G401.6 (cell line): Measurements from ENCODE around the gene PLIN1.

Source experiments
- FAIRE-seq: peaks from 2 replicates; lab custom pipeline; 2012; peaks lifted over from hg19 to GRCh38; lab: Jason Lieb, UNC

Gene PLIN1

DNA sequence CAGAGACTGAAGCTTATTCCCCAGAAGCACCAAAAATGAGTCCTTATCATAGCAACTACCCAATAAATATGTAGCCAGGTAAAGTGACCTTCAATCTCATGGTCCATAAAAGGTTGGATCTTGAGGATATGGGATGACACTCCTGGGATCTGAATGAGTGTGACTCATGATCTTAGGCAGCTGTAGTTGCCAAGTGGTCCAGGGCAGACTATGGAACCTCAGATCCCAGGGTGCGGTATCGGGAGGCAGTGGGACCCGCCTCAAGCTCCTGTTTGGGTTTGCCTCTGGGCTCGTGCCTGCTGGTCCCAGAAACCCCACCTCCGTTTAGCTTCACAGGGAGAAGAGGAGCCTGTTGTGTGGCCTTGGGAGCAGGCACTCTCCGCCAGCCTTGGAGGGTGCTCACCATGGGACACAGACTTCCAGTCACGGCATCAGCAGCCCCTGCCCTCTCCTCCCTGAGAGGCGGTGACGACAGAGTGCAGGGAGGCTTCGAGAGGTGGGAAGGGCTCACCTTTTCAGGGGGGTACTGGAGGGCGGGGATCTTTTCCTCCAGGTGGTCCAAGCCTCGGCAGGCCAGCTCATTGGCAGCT, 8.1 kb downstream of the PLIN1 start:
- FAIRE-seq = no peak

DNA sequence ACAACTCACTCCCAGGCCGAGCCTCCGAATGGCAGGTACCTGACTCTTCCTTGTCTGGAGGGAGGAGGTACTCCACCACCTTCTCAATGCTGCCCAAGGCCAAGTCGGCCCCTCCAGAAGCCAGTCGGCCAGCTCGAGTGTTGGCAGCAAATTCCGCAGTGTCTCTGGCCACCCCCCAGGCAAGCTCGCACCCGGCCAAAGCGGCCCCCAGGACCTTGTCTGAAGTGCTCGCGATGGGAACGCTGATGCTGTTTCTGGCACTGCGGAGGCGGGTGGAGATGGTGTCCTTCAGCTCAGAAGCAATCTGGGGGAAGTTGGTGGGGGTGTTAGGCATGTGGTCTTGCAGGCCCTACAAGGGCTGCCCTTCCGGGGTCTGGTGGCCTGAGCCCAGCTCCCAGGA, 9.2 kb downstream of the PLIN1 start:
- FAIRE-seq = no peak

DNA sequence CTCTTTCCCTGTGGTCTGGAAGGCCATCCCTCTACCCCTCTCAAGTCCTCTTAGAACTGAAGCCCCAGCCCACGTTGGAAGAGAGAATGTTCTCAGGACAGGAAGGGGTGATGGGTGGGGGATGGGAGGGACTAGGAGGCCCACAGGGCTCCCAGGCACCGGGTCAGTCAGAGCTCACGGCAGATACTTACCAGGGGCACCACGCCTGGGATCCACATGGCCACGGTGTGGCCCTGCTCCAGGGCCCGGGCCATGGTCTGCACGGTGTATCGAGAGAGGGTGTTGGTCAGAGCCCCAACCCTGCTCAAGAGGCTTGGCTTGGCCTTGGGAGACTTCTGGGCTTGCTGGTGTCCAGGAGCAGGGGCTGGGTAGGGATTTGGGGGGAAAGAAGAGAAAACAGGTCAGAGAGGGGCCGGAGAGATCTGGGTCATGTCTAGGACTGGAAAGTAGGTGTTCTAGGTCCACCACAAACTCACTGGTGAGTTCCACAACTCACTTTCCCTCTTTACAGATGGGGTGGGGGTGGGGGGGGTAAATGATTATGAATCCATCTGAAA, 9.8 kb downstream of the PLIN1 start:
- no peak for FAIRE-seq

DNA sequence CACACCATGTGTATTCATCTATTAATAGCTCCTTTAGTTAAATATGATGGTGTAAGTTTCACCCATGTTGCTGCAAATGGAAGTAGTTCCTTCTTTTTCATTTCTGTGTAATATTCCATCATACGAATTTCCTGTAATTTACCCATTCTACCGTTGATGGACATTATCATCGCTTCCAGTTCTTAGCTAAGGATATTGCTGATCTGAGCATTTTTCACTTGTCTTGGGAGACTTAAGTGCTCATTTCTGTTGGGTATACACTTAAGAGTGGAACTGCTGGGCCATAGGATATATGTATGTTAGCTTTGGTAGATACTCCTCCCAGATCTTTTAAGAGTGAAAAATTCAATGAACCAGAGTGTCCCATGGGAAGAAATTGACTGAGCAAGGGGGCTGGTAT, 11.0 kb downstream of the PLIN1 start:
- no peak for FAIRE-seq

DNA sequence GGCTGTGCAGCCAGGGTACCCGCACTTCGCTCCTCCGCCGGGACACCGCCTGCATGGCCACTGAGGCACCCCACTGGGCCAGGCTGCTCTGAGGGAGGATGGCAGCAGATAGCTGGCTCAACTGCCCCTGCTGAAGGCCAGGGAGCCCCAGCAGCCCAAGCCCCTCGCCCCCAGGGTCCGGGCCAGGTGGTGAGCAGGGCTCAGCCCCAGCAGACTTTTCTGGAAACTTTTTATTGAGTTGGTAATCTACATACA, 11.5 kb downstream of the PLIN1 start:
- FAIRE-seq = no peak

DNA sequence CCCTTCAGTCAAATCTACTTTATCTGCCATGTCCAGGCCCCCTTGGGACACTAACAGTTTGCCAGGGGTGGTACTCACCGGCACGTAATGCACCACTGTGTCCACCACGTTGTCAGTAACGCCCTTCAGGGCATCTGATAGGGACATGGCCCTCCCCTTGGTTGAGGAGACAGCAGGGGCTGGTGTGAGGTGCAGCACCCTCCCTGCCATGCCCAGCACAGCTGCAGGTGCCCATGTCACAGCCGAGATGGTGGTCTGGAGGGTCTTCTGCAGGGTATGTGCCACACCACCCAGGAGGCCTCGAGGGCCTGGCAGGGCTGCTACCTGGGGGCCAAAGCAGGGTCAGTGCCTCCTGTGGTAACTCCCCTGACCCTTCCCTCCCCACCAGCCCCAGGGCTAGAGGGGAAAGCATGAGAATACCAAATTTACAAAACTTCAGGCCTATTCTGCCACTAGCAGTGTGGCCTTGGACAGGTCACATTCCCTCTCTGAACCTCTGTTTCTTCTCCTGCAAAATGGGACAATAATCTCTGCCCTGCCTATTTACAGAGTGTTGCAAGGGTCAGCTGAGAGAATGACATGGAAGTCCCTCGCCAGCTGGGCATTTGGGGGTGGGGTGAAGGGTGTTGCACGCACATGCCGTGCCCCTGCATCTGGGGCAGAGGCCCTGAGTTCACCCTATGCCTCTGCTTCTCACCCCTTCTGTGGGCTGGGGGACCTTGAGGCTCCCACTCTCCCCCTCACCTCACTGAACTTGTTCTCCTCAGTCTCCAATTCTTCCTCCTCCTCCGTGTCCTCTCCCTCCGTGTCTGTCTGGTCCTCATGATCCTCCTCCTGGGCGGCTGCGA, 12.1 kb downstream of the PLIN1 start:
- no peak for FAIRE-seq

DNA sequence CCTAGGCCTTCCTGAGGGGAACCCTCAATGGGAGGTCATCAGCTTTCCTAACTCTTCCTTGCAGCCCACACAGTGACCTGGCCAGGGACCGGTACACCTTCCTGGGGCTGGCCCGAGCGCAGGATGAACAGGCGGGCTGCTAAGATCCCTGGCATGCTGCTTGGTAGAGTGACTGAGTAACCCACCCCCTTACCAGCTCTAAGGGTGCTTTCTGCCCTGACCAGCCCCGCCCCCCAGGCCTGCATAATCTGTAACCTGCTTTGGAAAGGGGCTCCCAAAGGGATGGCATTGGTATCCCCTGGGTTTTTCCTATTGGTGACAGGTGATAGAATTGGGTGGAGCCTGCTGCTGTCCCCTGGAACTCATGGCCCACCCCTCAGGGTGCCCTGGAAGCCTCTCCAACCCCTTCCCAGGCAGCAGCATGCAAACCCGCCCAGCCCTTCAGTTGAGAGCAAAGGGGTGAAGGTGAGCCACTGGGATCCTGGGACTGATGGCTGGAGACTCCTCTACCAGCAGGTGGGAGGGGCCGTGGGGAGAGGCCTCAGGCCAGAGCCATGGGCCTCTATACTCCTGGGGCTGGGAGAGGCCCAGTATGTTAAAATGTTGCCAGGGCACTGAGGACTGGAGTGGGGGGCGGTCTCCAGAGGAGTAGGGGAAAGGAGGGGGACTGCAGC, 12.8 kb downstream of the PLIN1 start:
- no peak for FAIRE-seq

DNA sequence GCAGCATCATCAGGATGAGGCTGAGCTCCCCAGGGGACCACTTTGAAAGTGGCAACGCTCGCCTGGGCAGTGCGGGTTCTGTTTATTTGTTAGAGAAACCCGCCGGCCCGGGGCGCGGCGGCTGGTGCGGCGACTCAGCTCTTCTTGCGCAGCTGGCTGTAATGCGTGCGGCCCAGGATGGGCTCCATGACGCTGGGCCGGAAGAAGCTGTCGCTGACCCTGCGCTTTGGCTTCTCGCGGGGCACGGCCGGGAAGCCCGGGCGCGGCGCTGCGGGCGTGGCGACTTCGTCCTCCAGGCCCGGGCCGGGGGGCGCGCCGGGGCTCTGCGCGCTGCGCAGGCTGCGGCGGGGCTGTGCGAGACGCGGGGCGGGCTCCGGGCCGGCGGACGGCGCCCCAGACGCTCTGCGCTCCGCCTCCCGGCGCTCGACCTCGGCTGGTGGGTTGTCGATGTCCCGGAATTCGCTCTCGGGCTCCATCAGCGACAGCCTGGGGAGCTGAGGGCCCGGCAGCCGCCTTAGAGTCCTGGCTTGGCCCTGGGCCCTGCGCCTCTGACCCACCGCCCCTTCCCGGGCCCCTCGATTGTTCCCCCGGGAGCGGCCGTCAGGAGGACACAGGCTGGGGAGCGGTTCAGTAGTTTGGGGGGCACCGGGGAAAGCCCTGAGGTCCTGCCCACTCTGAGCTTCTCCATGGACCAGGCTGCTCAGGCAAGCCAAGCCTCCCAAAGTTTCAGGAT, 13.6 kb downstream of the PLIN1 start:
- no peak for FAIRE-seq

DNA sequence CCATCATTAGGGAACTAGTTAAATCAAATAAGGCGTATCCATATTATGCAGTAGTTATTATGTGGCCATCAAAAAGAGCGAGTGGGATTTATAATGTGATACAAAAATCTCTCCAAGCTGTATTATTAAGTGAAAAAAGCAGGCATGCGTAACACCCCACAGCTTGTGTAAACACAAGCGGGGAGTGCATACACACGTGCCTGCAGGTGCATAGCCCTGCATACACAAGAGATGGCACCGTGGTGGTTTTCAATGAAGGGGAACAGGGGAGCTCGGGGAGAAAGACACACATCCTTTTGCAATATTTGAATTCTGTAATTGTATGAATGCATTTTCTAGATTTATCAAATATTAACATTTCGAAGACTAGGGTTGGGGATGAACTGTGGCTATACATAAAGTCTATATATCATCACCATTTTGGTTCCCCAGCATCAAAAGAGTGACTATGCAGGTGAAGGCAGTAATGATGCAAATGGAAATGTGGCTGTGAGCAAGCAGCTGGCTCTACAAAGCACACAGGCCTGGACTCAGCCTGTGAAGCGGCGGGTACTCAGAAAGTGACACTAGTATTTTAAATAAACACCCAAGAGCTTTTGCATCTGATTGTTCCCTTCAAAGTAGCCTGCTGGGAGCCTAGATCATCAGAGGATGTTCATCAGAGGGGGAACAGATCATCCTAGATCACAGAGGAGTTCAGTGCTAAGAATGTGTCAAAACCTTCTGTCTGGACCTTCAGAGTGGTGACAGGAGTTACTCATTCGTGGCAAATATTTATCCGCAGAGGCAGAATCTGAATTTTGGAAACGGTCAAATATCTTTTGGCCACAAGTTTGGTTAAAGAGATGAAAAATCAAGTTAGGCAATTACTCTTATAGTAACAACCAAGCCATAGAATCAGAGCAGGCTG, 14.5 kb downstream of the PLIN1 start:
- FAIRE-seq = no peak

DNA sequence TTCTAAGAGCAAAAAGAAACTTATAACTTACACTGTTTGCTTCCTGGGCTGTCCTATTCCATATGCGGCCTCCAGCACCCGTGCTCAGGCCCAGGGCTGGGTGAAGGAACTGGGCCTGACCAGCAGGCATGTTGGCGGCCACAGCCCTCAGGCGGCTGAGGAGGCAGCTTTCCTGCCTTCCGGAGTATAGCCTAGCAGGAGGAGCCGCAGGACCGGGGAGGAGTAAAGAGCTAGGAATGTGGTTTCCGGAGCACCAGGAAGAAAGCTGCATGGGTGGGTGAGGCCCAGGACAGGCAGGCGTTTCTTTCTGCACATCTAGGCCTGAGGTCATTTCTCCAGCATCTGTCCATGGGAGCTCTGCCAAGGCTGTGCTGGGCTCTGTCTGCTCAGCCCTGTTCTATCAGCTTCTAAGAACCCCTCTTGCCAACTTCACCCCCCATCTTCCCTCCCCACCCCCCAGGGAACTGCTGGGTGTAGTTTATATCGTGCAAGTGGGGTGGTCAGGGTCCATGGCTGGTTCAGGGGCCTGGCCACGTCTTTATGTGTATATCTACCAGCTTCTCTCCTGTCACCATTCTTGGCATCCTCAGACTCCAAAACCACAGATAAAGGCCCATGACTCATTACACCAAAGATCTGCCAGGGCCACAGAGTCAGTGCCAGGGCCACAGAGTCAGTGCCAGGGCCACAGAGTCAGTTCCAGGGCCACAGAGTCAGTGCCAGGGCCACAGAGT, 16.1 kb downstream of the PLIN1 start:
- no peak for FAIRE-seq

DNA sequence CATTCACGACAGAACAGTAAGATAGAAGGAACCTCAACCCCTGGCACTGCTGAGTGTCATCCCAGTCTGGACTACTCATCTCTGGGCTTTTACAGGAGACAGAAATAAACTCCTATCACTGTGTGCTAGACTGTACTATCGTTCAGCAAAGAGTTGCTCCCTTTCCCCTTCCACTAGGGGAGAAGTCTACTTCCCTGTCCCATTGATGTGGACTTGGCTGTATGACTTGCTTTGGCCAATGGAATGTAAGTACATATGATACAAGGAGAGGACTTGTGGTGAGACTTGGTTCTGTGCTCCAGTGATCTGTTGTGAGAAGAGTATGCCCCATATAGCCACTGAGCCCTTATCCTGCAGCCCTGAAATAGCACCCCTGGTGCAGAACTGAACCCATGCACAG, 18.6 kb downstream of the PLIN1 start:
- FAIRE-seq = no peak

DNA sequence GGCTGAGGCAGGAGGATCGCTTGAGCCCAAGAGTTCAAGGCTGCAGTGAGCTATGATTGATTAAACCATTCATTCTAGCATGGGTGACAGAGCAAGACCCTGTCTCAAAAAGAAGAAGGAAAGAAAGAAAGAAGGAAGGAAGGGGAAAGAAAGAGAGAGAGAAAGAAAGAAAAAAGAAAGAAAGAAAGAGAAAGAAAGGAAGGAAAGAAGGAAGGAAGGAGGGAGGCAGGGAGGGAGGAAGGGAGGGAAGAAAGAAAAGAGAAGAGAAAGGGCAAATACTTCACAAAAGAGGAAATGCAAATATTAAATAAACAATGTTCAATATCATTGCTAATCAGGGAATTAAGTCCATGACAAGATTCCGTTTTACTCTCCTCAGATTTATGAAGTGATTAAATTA, 19.9 kb downstream of the PLIN1 start:
- FAIRE-seq = no peak

DNA sequence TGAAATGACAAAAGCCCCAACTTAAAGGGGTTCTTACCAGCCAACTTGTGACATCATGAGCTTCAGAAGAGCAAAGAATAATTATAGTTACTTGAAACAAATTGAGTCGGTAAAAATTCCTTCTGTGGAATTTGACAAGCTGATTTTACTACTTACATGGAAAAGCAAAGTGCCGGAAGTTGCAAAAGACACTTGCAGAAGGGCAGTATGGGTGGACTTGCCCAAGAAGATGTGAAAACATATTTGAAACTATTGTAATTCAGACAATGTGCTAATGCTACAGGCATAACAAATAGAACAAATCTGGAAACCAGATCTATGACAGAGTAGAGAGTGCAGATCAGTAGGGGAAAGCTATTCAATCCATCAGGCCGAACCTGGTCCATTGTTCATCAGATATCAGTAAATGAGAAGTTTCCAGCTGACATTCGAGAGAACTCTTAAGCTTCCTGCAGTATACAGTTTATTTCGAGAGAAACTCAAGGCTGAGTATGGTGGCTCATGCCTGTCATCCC, 21.4 kb downstream of the PLIN1 start:
- FAIRE-seq = no peak

DNA sequence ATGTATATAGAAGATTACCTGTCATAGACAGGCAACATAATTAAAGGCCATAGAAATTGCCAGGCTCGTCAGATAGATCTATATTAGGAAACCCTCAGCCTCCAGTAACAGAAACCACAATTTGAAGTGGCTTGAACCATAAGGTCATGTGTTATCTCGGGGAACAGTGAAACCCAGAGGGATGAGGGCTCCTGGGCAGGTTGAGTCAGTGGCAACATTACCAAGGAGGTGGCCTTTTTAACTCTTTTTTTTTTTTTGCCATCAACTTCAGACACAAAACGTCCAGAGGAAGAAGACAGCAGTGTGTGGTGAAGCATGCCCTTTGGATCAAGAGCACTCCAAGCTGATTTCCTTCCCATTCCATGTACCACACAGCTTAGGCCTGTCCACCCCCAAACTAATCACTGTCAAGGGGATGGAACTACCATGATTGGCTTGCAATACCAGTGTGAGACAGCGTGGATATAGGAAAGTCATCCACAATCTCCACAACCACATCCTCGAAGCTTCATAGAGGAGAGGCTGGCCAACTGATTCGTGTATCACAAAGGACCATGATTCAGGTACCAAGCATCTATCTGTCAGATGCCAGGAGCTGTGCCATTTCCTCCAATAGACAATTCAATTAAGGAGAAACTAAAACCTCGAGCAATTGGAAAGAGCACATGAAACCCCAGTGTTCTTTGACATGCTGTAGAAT, 22.9 kb downstream of the PLIN1 start:
- FAIRE-seq = no peak

DNA sequence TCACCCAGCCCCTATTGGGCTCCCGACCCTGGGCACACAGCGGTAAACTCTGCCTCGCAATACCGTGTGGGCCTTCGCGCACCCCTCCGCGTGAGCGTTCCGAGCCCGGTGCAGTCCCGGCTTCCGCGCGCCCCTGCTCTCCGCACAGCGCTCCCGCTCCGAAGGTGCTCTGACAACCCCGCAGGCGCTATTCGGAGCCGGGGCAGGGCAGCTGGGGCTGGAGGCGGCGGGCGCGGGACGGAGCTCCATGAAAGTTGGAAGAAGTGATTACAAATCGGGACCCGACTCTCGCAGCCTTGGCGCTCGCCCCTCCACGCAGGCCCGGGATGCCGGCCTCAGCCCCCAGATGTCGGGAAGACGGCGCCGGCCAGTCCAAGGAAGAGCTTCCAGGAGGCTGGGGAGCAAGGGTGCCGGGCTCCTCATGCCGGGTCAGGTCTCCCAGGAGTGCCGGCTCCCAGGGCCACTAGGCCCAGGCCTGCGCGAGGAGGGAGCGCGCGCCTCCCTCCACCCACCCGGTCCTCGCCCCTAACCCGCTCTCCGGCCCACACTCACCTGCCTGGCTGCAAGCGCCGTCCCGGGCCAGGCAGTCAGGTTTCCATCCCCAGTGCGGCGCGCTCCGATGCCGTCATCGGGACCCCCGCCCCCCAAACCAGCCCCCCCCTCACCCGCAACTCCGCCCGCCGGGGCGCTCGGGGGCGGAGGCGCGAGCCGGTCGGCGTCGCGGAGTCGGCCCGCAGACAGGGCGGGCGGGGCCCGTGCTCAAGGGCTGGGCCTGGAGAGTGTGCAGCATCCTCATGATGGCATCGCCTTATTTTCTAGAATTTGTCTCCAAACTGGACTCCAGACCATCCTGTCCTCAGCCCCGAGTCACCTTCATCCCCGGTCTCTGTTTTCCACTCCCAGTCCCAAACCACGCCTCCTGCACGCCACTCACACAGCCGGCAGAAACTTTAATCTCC, 24.0 kb downstream of the PLIN1 start, which contains the start of gene KIF7:
KIF7 (minus strand) TSS at position 621 of the 959 bp plus-strand sequence. CDS start 2,537 bp downstream, outside the sequence.
- no peak for FAIRE-seq

DNA sequence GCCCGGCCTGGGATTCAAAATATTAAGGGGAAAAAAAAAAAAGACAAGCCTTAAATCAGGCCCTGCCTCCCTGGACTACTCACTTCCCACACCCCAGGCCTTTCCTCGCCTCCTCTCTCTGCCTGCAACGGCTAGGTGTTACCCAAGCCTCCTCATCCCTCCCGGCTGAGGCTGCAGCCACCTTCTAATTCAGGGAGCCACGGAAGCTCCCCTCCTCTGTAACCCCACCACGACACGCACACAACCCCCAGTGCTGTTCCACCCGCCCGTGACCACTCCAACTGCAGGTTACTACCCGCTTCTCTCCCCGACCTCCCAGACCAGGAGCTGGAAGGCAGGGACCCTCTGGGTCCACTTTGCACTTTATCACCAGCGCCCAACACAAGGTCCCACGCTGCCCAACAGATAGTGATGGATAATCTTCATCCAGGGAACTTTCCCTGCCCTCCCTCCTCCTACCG, 24.8 kb downstream of the PLIN1 start:
- no peak for FAIRE-seq

DNA sequence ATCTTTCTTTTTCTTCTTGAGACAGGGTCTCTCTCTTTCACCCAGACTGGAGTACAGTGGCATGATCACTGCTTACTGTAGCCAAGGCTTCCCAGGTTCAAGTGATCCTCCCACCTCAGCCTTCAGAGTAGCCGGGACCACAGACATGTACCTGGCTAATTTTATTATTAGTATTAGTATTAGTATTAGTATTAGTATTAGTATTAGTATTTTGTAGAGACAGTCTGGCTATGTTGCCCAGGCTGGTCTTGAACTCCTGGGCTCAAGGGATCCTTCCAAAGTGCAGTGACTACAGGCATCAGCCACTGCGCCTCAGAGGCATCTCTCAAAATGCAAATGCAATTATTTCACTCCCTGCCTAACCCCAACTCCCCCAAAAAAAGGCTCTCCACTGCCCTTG, 25.6 kb downstream of the PLIN1 start:
- no peak for FAIRE-seq

DNA sequence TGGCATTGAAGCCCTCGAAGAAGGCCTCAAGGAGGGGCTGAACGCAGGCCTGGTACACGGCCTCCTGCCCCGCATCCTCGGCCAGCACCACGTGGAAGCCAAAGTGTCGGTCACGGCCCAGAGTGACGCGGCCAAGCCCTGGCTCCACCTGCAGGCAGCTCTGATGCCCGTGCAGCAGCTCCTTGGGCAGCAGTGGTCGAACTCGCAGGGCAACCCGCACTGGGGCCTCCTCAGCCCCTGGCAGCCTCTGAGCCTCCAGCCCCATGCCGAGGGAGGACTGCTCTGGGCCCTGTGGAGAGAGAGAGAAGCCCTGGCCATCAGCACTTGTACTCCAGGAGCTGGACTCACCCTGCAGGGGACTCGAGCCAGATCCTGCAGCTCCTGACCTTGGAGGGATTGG, 26.5 kb downstream of the PLIN1 start:
- FAIRE-seq = no peak

DNA sequence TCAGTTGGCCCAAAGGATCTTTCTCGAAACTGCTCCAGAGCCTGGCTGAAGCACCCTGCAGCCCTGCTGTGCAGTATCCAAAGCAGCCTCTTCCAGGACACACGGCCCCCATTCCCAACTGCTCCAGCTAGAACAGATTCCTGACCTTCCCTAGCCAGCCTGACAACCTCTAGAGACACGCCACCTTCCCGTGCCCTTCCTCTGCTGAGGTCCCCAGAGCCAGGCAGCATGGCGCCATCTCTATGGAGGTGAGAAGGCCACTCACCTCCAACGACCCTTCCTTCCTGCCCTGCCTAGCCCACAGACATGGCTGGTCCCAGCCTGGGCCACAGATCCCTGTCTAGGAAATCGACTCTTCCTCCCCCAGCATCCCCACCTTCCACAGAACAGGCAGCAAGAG, 27.0 kb downstream of the PLIN1 start:
- no peak for FAIRE-seq
